ENCODE data around the gene NRGN.

DNA sequence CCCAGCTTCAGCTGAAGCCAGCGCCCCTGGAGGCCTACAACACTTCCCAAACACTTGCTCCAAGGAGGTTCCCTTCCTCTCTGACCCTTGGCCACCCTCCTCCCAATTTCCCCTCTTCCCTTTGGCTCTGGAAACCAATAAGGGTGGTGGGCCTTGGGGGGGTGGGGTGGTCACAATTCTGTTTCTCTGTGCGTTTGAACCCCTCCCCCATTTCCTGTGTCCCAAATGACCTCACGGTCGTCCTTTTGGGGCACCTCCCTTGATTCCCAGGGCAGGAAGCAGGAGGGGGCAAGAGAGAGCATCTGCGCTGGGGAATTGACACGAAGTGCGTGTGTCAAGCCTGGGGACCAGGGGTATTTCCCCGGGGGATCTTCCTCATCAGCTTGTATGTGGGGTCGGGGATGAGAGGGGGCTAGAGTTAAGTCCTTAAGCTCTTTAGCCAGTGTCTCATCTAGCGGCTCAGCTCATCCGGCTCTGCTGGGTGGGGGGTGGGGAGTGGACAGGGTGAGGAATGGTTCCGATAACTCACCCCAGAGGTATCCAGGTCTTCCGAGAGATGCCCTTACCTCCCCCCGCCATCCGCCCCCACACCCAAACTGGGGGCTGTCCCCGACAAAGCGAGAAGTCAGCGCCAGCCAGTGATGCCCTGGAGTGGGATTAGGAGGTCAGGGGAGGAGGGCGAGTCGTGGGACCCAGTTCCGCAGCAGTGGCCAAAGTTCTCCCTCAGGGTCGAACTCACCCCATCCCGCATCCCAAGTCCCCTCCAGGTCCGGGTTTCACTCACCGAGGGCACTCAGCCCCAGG lies 21.8 kb downstream of the NRGN start:
- TF ChIP-seq PHF8 (conservative IDR thresholded peaks at IDR 0.05; ENCODE audit: low read depth, low read length) = no peak
- no peak for TF ChIP-seq POLR2A (IDR thresholded peaks at IDR 0.05; ENCODE audit: control extremely low read depth in 1 of 2, low read depth in 2 of 2, low read length in 2 of 2)
- TF ChIP-seq, protein P1, sequence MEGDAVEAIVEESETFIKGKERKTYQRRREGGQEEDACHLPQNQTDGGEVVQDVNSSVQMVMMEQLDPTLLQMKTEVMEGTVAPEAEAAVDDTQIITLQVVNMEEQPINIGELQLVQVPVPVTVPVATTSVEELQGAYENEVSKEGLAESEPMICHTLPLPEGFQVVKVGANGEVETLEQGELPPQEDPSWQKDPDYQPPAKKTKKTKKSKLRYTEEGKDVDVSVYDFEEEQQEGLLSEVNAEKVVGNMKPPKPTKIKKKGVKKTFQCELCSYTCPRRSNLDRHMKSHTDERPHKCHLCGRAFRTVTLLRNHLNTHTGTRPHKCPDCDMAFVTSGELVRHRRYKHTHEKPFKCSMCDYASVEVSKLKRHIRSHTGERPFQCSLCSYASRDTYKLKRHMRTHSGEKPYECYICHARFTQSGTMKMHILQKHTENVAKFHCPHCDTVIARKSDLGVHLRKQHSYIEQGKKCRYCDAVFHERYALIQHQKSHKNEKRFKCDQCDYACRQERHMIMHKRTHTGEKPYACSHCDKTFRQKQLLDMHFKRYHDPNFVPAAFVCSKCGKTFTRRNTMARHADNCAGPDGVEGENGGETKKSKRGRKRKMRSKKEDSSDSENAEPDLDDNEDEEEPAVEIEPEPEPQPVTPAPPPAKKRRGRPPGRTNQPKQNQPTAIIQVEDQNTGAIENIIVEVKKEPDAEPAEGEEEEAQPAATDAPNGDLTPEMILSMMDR (IDR thresholded peaks at IDR 0.05; ENCODE audit: control extremely low read depth in 1 of 3, insufficient read depth in 1 of 3, low read depth in 1 of 3, low read length in 3 of 3) = peak in 1 of 3 experiments; percentile 17; a peak in 1 of 4 replicates
- TF ChIP-seq SIN3A (conservative IDR thresholded peaks at IDR 0.05 in 1 of 2, IDR thresholded peaks at IDR 0.05 in 1 of 2; ENCODE audit: low read depth in 1 of 2, low read length in 2 of 2) = no peak
- TF ChIP-seq JUN (IDR thresholded peaks at IDR 0.05; ENCODE audit: low read depth, low read length) = no peak
- TF ChIP-seq EP300 (IDR thresholded peaks at IDR 0.05; ENCODE audit: borderline replicate concordance in 1 of 2, low read depth in 2 of 2, low read length in 2 of 2) = no peak
- TF ChIP-seq SP1 (IDR thresholded peaks at IDR 0.05; ENCODE audit: low read depth, low read length) = no peak
- TF ChIP-seq EZH2 (IDR thresholded peaks at IDR 0.05; ENCODE audit: low read depth, low read length, severe bottlenecking) = peak; percentile 16
- no peak for TF ChIP-seq SIX5 (IDR thresholded peaks at IDR 0.05; ENCODE audit: low read depth, low read length)
